GM12878 (cell line): ENCODE results near the gene NSMCE4A. TPM values are rescaled to one million over a fixed set of nuclear protein-coding genes. Genes with fewer than 3 reads are reported as not detected.
"Not testable (repeated sequence)": the region's sequence is repeated elsewhere in the genome, so short reads cannot be mapped to it uniquely, and the experiment has no call there.

ENCODE experiments used
- ATAC-seq: fragments of 200-7000 bp; cut with Tn5 transposase; 3 replicates; pipeline ENCODE4 v1.9.1; 2020; ENCODE audit warnings: mild to moderate bottlenecking, moderate library complexity
- BruUV-seq: library from RNA; stranded (reverse); fragments of 400-500 nt; replicated peaks from 2 replicates; lab custom pipeline; 2021; lab: Mats Ljungman, UMichigan
- CTCF ChIA-PET: fragments of 300-600 bp; sonication (Branson Sonifier 250); formaldehyde crosslinking; extraction: SDS; loops from one replicate; lab custom pipeline; 2021; ENCODE audit warnings: inconsistent platforms; lab: Yijun Ruan, JAX
- POLR2A ChIA-PET: fragments of 350-600 bp; formaldehyde crosslinking; extraction: SDS; loops from one replicate; lab custom pipeline; 2021; ENCODE audit warnings: inconsistent platforms; lab: Charles Lee
- RAD21 ChIA-PET: fragments of 300-600 bp; sonication (Branson Sonifier 250); formaldehyde crosslinking; loops from one replicate; lab custom pipeline; 2023; ENCODE audit warnings: antibody characterized with exemption; ENCODE audit not compliant: unreplicated experiment; lab: Charles Lee
- SMC1A ChIA-PET: fragments of 300-600 bp; sonication (Branson Sonifier 250); formaldehyde crosslinking; loops from one replicate; lab custom pipeline; 2023; ENCODE audit not compliant: unreplicated experiment, uncharacterized antibody; lab: Charles Lee
- DNase-seq: peaks from one replicate; pipeline ENCODE4 v3.0.0-alpha.2; 2011; ENCODE audit warnings: low read depth, low spot score
- FAIRE-seq: peaks from 3 replicates; lab custom pipeline; 2011; peaks lifted over from hg19 to GRCh38; lab: Jason Lieb, UNC
- H2AFZ ChIP-seq: 2 replicates; pipeline ENCODE4 v1.6.0; 2011; ENCODE audit warnings: low read depth, low read length, control low read depth; ENCODE audit not compliant: control insufficient read depth
- H3K27ac ChIP-seq: 2 replicates; pipeline ENCODE4 v1.5.1; 2011; ENCODE audit warnings: control low read depth; ENCODE audit not compliant: control insufficient read depth, insufficient read depth
- H3K27me3 ChIP-seq, 2 experiments: replicated peaks in 1 of 2; 2 replicates each; pipeline versions ENCODE4 v1.6.0 to v1.6.1; 2011; ENCODE audit warnings: low read length in 1 of 2; ENCODE audit not compliant: control insufficient read depth in 2 of 2, insufficient read depth in 2 of 2
- H3K36me3 ChIP-seq, 2 experiments: 2 replicates each; pipeline ENCODE4 v1.5.1; 2011; ENCODE audit warnings: low read length in 1 of 2; ENCODE audit not compliant: control insufficient read depth in 2 of 2, insufficient read depth in 2 of 2
- H3K4me1 ChIP-seq: 2 replicates; pipeline ENCODE4 v1.6.1; 2011; ENCODE audit warnings: mild to moderate bottlenecking, low read length, moderate library complexity, mixed read lengths; ENCODE audit not compliant: control insufficient read depth, insufficient read depth
- H3K4me2 ChIP-seq: 2 replicates; pipeline ENCODE4 v1.6.0; 2011; ENCODE audit warnings: control low read depth; ENCODE audit not compliant: control insufficient read depth, insufficient read depth
- H3K4me3 ChIP-seq: fragments of 200-600 bp; sonication (generic); 2 replicates; pipeline ENCODE4 v1.5.1; 2016
- H3K79me2 ChIP-seq: 2 replicates; pipeline ENCODE4 v1.6.0; 2011; ENCODE audit warnings: low read length; ENCODE audit not compliant: control insufficient read depth, insufficient read depth
- H3K9ac ChIP-seq: 2 replicates; pipeline ENCODE4 v1.8.0; 2011; ENCODE audit warnings: low read length, control low read depth, mixed read lengths; ENCODE audit not compliant: control insufficient read depth, insufficient read depth
- H3K9me3 ChIP-seq: replicated peaks from 3 replicates; pipeline ENCODE4 v1.5.1; 2011; ENCODE audit warnings: mild to moderate bottlenecking, low read length; ENCODE audit not compliant: control insufficient read depth, insufficient read depth
- H4K20me1 ChIP-seq: 2 replicates; pipeline ENCODE4 v1.6.0; 2011; ENCODE audit not compliant: control insufficient read depth, insufficient read depth
- BHLHE40 ChIP-seq, 2 experiments: fragments of 450-650 bp in 1 of 2; IDR thresholded peaks; 2 replicates each; pipeline ENCODE4 v1.6.1; 2011 to 2017; ENCODE audit warnings: low read depth in 2 of 2, borderline replicate concordance in 1 of 2, improper control_type of control experiment in 1 of 2, low read length in 1 of 2, mild to moderate bottlenecking in 1 of 2
- EP300 ChIP-seq, 2 experiments: fragments of 150-350 bp in 1 of 2; IDR thresholded peaks; 2 replicates each; pipeline ENCODE4 v1.6.1; 2011 to 2012; ENCODE audit warnings: low read depth in 2 of 2, low read length in 2 of 2, borderline replicate concordance in 1 of 2, improper control_type of control experiment in 1 of 2, inconsistent platforms in 1 of 2; ENCODE audit not compliant: control insufficient read depth in 1 of 2
- SIN3A ChIP-seq: IDR thresholded peaks from 2 replicates; pipeline ENCODE4 v1.6.1; 2012; ENCODE audit warnings: low read depth, low read length, improper control_type of control experiment
- WGBS: methylation state at CpG from one replicate; pipeline ENCODE4 v1.1.6; 2016; ENCODE audit warnings: low lambda C conversion rate; ENCODE audit not compliant: insufficient replicate concordance, insufficient coverage; ENCODE audit errors: missing lambda C conversion rate; 5-methylcytosine and 5-hydroxymethylcytosine counted together
- in situ Hi-C: fragments of 300-500 bp; cut with MboI; formaldehyde crosslinking; loops from 9 replicates; pipeline ENCODE4 v1.14.3; 2018; ENCODE audit warnings: mixed read lengths
- intact Hi-C: fragments of 100-400 bp; cut with micrococcal nuclease; formaldehyde crosslinking; loops from one replicate; pipeline ENCODE4 v1.14.2; 2022; ENCODE audit not compliant: unreplicated experiment
- polyA plus RNA-seq, 11 experiments: library from polyadenylated mRNA; depleted of rRNA in 4 of 11; unstranded in 6 of 11; stranded (reverse) in 5 of 11; fragments of >200 nt; fragmentation: Nextera tagmentation in 4 of 11; fragmentation: Illumina TruSeq in 1 of 11; extraction: Ambion mirVana in 4 of 11; extraction: Trizol in 1 of 11; gene quantifications; 1 replicate in 1 of 11; 2 replicates in 10 of 11; pipeline versions ENCODE4 v1.2.1 to v1.2.3, GENCODE V29; 2011 to 2016; ENCODE audit warnings: inconsistent platforms in 2 of 11, missing spikeins in 2 of 11, low read depth in 1 of 11
- total RNA-seq, 4 experiments: library from RNA; depleted of rRNA in 3 of 4; stranded (reverse); fragments of >200 nt in 3 of 4; fragmentation: Illumina TruSeq in 1 of 4; extraction: Trizol in 1 of 4; gene quantifications; 2 replicates each; pipeline versions ENCODE4 v1.2.1 to v1.2.3, GENCODE V29; 2013 to 2021
- TF ChIP-seq, protein P1 (sequence below): IDR thresholded peaks from 2 replicates; pipeline ENCODE4 v1.6.1; 2012; ENCODE audit warnings: low read depth, low read length, improper control_type of control experiment
- TF ChIP-seq, protein P2 (sequence below): IDR thresholded peaks from 2 replicates; pipeline ENCODE4 v1.6.1; 2012; ENCODE audit warnings: low read depth, low read length, improper control_type of control experiment
- TF ChIP-seq, protein P3 (sequence below): fragments of 450-650 bp; IDR thresholded peaks from 2 replicates; pipeline ENCODE4 v1.6.1; 2017; ENCODE audit warnings: mild to moderate bottlenecking, moderate library complexity

NSMCE4A gene
- total and polyA plus RNA-seq, 10 of the 15 experiments (the other 5 are each of a cell fraction or from before 2014, with no cell fraction given), result 14.2 to 105 (median 76.1) TPM

DNA sequence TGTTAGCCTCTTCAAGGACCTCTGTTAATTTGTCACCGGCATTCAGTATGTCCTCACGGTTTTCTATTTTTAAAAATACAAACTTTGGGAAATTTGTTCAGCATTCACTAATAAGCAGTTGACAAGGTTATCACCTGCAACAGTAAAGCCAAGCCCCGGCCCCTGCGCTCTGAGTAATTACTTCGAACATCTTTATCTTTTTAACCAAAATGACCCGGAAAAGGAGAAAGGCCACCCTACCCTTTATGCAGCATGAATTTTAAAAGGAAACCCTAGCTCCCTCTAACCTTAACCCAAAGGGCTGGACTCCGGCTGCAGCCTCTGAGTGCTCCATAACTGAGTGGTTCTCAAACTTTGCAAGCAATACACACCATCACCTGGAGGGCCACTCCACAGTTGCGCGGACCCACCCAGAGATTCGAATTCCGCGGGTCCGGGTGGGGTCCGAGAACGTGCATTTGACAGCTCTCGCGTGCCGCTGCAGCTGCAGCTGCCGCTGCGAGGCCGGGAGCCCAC lies 940 bp downstream of the NSMCE4A start:
- POLR2A ChIA-PET, result interaction anchor here (0.6 to 1.7 kb wide), 2 partner anchors 46 to 214 kb away, joined by 3 to 4 read pairs; partner anchors contain the start of gene ATE1
- peak overlapping the region; percentile 92 for H3K9ac ChIP-seq
- CTCF ChIA-PET, result interaction anchor here (0.8 kb wide), 1 partner anchor 73 kb away, joined by 3 read pairs; no protein-coding TSS in a partner anchor
- no peak for DNase-seq
- peak; percentile 46 for ATAC-seq
- H3K27me3 ChIP-seq, result no peaks in the 10 kb centered on the region
- H3K4me1 ChIP-seq, result no peaks in the 10 kb centered on the region
- 10% methylated on average over 21 of the region's 21 CpGs for WGBS
- H2AFZ ChIP-seq, result peak overlapping the region; percentile 73
- TF ChIP-seq, protein P1, sequence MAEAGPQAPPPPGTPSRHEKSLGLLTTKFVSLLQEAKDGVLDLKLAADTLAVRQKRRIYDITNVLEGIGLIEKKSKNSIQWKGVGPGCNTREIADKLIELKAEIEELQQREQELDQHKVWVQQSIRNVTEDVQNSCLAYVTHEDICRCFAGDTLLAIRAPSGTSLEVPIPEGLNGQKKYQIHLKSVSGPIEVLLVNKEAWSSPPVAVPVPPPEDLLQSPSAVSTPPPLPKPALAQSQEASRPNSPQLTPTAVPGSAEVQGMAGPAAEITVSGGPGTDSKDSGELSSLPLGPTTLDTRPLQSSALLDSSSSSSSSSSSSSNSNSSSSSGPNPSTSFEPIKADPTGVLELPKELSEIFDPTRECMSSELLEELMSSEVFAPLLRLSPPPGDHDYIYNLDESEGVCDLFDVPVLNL, result peak; percentile 85
- TF ChIP-seq, protein P2, sequence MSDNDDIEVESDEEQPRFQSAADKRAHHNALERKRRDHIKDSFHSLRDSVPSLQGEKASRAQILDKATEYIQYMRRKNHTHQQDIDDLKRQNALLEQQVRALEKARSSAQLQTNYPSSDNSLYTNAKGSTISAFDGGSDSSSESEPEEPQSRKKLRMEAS, result 0 out of 2 replicates have a peak, but pooled peaks have one; percentile 57
- TF ChIP-seq EP300 (IDR thresholded peaks at IDR 0.05; ENCODE audit: borderline replicate concordance in 1 of 2, control insufficient read depth in 1 of 2, low read depth in 2 of 2, low read length in 2 of 2) (no peak), BHLHE40 (IDR thresholded peaks at IDR 0.05; ENCODE audit: borderline replicate concordance in 1 of 2, low read depth in 2 of 2, low read length in 1 of 2) (peak; percentile 70 to 90), SIN3A (peak; percentile 89)
- TF ChIP-seq, protein P3, sequence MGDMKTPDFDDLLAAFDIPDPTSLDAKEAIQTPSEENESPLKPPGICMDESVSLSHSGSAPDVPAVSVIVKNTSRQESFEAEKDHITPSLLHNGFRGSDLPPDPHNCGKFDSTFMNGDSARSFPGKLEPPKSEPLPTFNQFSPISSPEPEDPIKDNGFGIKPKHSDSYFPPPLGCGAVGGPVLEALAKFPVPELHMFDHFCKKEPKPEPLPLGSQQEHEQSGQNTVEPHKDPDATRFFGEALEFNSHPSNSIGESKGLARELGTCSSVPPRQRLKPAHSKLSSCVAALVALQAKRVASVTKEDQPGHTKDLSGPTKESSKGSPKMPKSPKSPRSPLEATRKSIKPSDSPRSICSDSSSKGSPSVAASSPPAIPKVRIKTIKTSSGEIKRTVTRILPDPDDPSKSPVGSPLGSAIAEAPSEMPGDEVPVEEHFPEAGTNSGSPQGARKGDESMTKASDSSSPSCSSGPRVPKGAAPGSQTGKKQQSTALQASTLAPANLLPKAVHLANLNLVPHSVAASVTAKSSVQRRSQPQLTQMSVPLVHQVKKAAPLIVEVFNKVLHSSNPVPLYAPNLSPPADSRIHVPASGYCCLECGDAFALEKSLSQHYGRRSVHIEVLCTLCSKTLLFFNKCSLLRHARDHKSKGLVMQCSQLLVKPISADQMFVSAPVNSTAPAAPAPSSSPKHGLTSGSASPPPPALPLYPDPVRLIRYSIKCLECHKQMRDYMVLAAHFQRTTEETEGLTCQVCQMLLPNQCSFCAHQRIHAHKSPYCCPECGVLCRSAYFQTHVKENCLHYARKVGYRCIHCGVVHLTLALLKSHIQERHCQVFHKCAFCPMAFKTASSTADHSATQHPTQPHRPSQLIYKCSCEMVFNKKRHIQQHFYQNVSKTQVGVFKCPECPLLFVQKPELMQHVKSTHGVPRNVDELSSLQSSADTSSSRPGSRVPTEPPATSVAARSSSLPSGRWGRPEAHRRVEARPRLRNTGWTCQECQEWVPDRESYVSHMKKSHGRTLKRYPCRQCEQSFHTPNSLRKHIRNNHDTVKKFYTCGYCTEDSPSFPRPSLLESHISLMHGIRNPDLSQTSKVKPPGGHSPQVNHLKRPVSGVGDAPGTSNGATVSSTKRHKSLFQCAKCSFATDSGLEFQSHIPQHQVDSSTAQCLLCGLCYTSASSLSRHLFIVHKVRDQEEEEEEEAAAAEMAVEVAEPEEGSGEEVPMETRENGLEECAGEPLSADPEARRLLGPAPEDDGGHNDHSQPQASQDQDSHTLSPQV, result no peak
- peak overlapping the region; percentile 72 for H3K4me2 ChIP-seq
- peaks cover 2 to 7% of the 10 kb centered on the region in 2 experiments; a peak in 3 of 4 replicates for H3K36me3 ChIP-seq
- RAD21 ChIA-PET, result no interaction called here
- intact Hi-C loops (loop anchor here (2.0 kb wide), 1 partner anchor 45 kb away; the partner anchor contains the start of gene ATE1), in situ Hi-C loops (no loop called here)
- BruUV-seq, result no TSS peak
- H3K9me3 ChIP-seq, result peaks cover 5% of the 10 kb centered on the region; the same call in 2 of the 3 replicates
- no peak for FAIRE-seq
- H3K4me3 ChIP-seq, result peak overlapping the region; percentile 95
- no peak overlapping the region; the same call in 1 of the 2 replicates for H3K27ac ChIP-seq
- H4K20me1 ChIP-seq, result no peaks in the 10 kb centered on the region
- H3K79me2 ChIP-seq, result peaks cover 21% of the 10 kb centered on the region
- SMC1A ChIA-PET, result no interaction called here

DNA sequence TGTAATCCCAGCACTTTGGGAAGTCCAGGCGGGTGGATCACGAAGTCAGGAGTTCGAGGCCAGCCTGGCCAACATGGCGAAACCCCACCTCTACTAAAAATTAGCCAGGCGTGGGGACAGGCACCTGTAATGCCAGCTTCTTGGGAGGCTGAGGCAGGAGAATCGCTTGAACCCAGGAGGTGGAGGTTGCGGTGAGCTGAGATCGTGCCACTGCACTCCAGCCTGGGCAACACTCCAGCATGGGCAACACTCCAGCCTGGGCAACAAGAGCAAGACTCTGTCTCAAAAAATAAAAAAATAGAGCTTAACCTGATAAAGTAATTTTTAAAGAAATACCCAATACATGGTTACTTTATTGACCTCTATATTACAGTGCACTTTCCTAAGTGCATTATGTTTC lies 5.9 kb downstream of the NSMCE4A start:
- RAD21 ChIA-PET, H3K4me1 ChIP-seq, SMC1A ChIA-PET, DNase-seq, in situ Hi-C loops, H3K27me3 ChIP-seq, H3K79me2 ChIP-seq, ATAC-seq, H3K4me2 ChIP-seq, POLR2A ChIA-PET, H3K9me3 ChIP-seq, BruUV-seq, H2AFZ ChIP-seq, H3K27ac ChIP-seq, H3K9ac ChIP-seq, FAIRE-seq, H3K4me3 ChIP-seq, H4K20me1 ChIP-seq, intact Hi-C loops: not testable (repeated sequence)
- WGBS, result over 99% methylated on average over 8 of the region's 8 CpGs
- peaks cover 5 to 28% of the 10 kb centered on the region in 2 experiments for H3K36me3 ChIP-seq
- CTCF ChIA-PET, result interaction anchor here (0.7 kb wide), 1 partner anchor 47 kb away, joined by 3 read pairs; no protein-coding TSS in a partner anchor
